Activated CD4-positive, alpha-beta T cell treated with anti-CD3 and anti-CD28 coated beads, Interleukin-2, amount 10 ng/mL, durations not matched to agents 7 days and 5 days (primary cell): ENCODE measurements around the gene EVC2. TPM values are rescaled to one million over a fixed set of nuclear protein-coding genes. Genes with fewer than 3 reads are reported as not detected.

Experiments
- total RNA-seq, 2 experiments: library from RNA; stranded (reverse); gene quantifications; one replicate each; pipeline ENCODE4 v1.2.3, GENCODE V29; 2021

The EVC2 gene
- total RNA-seq, 2 experiments from 2014 or later: 0.56 to 0.72 TPM

Other genes with a start within 250 kb of the EVC2 start
- gene EVC, start 2.6 kb upstream of the EVC2 start, total RNA-seq: 1 to 10 TPM in 1 of 2 experiments, under 1 TPM in 1; 0.69 to 1.3 TPM
- under 1 TPM; 0.12 to 0.15 TPM for gene CRMP1, start 184.5 kb upstream of the EVC2 start, total RNA-seq